ENCODE results near the gene CHPT1. TPM values are rescaled to one million over a fixed set of nuclear protein-coding genes. Genes with fewer than 3 reads are reported as not detected.

The CHPT1 gene
- total and polyA plus RNA-seq, 2 experiments from 2014 or later = 22.2 to 23.0 TPM

DNA sequence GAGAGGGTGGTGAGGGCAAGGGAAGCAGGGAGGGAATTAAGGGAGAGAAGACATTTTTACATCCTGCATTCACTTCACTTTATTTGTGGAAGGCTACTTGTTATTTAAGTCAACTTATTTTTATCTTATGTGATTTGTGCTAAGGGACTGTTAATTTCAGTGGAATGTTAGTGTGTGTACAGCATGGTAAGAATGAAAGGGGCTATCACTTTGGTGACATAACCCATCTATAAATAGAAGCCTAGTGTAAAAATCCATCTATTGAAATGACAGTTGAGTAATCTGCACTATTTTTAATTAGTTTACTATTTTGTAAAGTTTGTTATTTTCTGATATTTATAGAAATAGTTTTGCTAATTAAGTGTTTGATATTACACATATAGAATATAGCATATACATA lies 16.8 kb upstream of the CHPT1 start:
- H3K79me2 ChIP-seq (replicated peaks; ENCODE audit: insufficient read depth) = no peaks in the 10 kb centered on the region
- no peak for ATAC-seq
- H4K20me1 ChIP-seq (replicated peaks; ENCODE audit: insufficient read depth) = no peaks in the 10 kb centered on the region
- no peak overlapping the region for H3K4me3 ChIP-seq
- peaks cover 16% of the 10 kb centered on the region for H3K4me1 ChIP-seq (ENCODE audit: insufficient read depth)
- no peak for TF ChIP-seq EZH2phosphoT487 (IDR thresholded peaks at IDR 0.05; ENCODE audit: unreplicated experiment)
- no peak for TF ChIP-seq STAT1 (IDR thresholded peaks at IDR 0.05; ENCODE audit: unreplicated experiment)
- TF ChIP-seq ZNF462 (CRISPR knock-in tag; IDR thresholded peaks at IDR 0.05) = no peak
- TF ChIP-seq EZH2 (IDR thresholded peaks at IDR 0.05; ENCODE audit: low read depth, unreplicated experiment) = no peak
- no peak for TF ChIP-seq NANOG (IDR thresholded peaks at IDR 0.05; ENCODE audit: borderline replicate concordance)
- TF ChIP-seq, protein P1, sequence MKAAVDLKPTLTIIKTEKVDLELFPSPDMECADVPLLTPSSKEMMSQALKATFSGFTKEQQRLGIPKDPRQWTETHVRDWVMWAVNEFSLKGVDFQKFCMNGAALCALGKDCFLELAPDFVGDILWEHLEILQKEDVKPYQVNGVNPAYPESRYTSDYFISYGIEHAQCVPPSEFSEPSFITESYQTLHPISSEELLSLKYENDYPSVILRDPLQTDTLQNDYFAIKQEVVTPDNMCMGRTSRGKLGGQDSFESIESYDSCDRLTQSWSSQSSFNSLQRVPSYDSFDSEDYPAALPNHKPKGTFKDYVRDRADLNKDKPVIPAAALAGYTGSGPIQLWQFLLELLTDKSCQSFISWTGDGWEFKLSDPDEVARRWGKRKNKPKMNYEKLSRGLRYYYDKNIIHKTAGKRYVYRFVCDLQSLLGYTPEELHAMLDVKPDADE (IDR thresholded peaks at IDR 0.05) = no peak
- no peak for TF ChIP-seq JUNB (IDR thresholded peaks at IDR 0.05; ENCODE audit: unreplicated experiment)
- TF ChIP-seq POLR2AphosphoS5 (IDR thresholded peaks at IDR 0.05; ENCODE audit: low read depth) = no peak
- TF ChIP-seq, protein P2, sequence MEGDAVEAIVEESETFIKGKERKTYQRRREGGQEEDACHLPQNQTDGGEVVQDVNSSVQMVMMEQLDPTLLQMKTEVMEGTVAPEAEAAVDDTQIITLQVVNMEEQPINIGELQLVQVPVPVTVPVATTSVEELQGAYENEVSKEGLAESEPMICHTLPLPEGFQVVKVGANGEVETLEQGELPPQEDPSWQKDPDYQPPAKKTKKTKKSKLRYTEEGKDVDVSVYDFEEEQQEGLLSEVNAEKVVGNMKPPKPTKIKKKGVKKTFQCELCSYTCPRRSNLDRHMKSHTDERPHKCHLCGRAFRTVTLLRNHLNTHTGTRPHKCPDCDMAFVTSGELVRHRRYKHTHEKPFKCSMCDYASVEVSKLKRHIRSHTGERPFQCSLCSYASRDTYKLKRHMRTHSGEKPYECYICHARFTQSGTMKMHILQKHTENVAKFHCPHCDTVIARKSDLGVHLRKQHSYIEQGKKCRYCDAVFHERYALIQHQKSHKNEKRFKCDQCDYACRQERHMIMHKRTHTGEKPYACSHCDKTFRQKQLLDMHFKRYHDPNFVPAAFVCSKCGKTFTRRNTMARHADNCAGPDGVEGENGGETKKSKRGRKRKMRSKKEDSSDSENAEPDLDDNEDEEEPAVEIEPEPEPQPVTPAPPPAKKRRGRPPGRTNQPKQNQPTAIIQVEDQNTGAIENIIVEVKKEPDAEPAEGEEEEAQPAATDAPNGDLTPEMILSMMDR (conservative IDR thresholded peaks at IDR 0.05; ENCODE audit: low read depth in 2 of 2) = no peak
- TF ChIP-seq ZNF114 (CRISPR knock-in tag; IDR thresholded peaks at IDR 0.05) = no peak
- no peak for TF ChIP-seq CREB1 (CRISPR knock-in tag; IDR thresholded peaks at IDR 0.05; ENCODE audit: low read depth)
- TF ChIP-seq ZNF331 (CRISPR knock-in tag; IDR thresholded peaks at IDR 0.05; ENCODE audit: low read depth) = no peak
- no peak for TF ChIP-seq REST (IDR thresholded peaks at IDR 0.05; ENCODE audit: unreplicated experiment)
- H2AFZ ChIP-seq = no peak overlapping the region; the same call in 1 of the 2 replicates
- H3K9me3 Mint-ChIP-seq = no peaks in the 10 kb centered on the region
- no peak for DNase-seq (ENCODE audit: low spot score)
- no peaks in the 10 kb centered on the region for H3K36me3 ChIP-seq (ENCODE audit: insufficient read depth)
- H3F3A ChIP-seq (replicated peaks; ENCODE audit: low read depth) = no peaks in the 10 kb centered on the region
- H3K36me3 Mint-ChIP-seq (ENCODE audit: low read depth) = no peaks in the 10 kb centered on the region
- H3K4me1 Mint-ChIP-seq = peaks cover 9% of the 10 kb centered on the region; the same call in 2 of the 3 replicates
- no peaks in the 10 kb centered on the region for H3K27me3 ChIP-seq (ENCODE audit: insufficient read depth)
- H3K9me2 ChIP-seq (ENCODE audit: insufficient read depth) = no peaks in the 10 kb centered on the region
- H3K27ac Mint-ChIP-seq = no peak overlapping the region
- no peak overlapping the region for H3K27ac ChIP-seq (ENCODE audit: low read depth)
- H3K27me3 Mint-ChIP-seq (ENCODE audit: insufficient read depth, low read depth, poor library complexity) = no peaks in the 10 kb centered on the region
- no peak overlapping the region for H3K4me2 ChIP-seq
- H3K4me3 Mint-ChIP-seq = no peak overlapping the region
